ENCODE data around the gene MAP3K8.
A peak's percentile ranks its signal among the peaks of the same experiment; 100 is the strongest.
"Not testable (repeated sequence)": the region's sequence is repeated elsewhere in the genome, so short reads cannot be mapped to it uniquely, and the experiment has no call there.

MAP3K8 gene

GRCh38 chr10:30422981-30423654 is 10.9 kb upstream of the MAP3K8 start:
- no peak for DNase-seq (ENCODE audit: low read depth)

GRCh38 chr10:30423655-30424275 is 10.2 kb upstream of the MAP3K8 start:
- not testable (repeated sequence) for DNase-seq (ENCODE audit: low read depth)

- no peak for DNase-seq (ENCODE audit: low read depth)
Observed at GRCh38 chr10:30425336-30426075, 8.5 kb upstream of the MAP3K8 start.

- DNase-seq (ENCODE audit: low read depth): no peak
Observed at GRCh38 chr10:30430544-30431298, 3.3 kb upstream of the MAP3K8 start.

- DNase-seq (ENCODE audit: low read depth): no peak
Observed at GRCh38 chr10:30431435-30431911, 2.5 kb upstream of the MAP3K8 start.

GRCh38 chr10:30432622-30433305 is 1.2 kb upstream of the MAP3K8 start:
- DNase-seq (ENCODE audit: low read depth): no peak

GRCh38 chr10:30433306-30433729 is 666 bp upstream of the MAP3K8 start:
- DNase-seq (ENCODE audit: low read depth): no peak

- DNase-seq (ENCODE audit: low read depth): peak; percentile 27
Observed at GRCh38 chr10:30434273-30435072, 489 bp downstream of the MAP3K8 start.

GRCh38 chr10:30435073-30435422 is 1.1 kb downstream of the MAP3K8 start:
- DNase-seq (ENCODE audit: low read depth): no peak

GRCh38 chr10:30435499-30436167 is 1.6 kb downstream of the MAP3K8 start:
- not testable (repeated sequence) for DNase-seq (ENCODE audit: low read depth)

GRCh38 chr10:30436191-30436611 is 2.2 kb downstream of the MAP3K8 start:
- no peak for DNase-seq (ENCODE audit: low read depth)

- no peak for DNase-seq (ENCODE audit: low read depth)
Observed at GRCh38 chr10:30436671-30437030, 2.7 kb downstream of the MAP3K8 start.

- DNase-seq (ENCODE audit: low read depth): no peak
Observed at GRCh38 chr10:30437031-30437841, 3.3 kb downstream of the MAP3K8 start.

- no peak for DNase-seq (ENCODE audit: low read depth)
Observed at GRCh38 chr10:30438021-30438850, 4.3 kb downstream of the MAP3K8 start.

GRCh38 chr10:30439931-30440330 is 5.9 kb downstream of the MAP3K8 start:
- no peak for DNase-seq (ENCODE audit: low read depth)

- no peak for DNase-seq (ENCODE audit: low read depth)
Observed at GRCh38 chr10:30442019-30442606, 8.1 kb downstream of the MAP3K8 start.

GRCh38 chr10:30443049-30443448 is 9.1 kb downstream of the MAP3K8 start:
- DNase-seq (ENCODE audit: low read depth): no peak

- DNase-seq (ENCODE audit: low read depth): no peak
Observed at GRCh38 chr10:30445711-30446110, 11.7 kb downstream of the MAP3K8 start.

All from activated T-cell treated with anti-CD3 and anti-CD28 coated beads for 1 hour (primary cell).